Measurements from ENCODE around the gene IQGAP3.

DNA sequence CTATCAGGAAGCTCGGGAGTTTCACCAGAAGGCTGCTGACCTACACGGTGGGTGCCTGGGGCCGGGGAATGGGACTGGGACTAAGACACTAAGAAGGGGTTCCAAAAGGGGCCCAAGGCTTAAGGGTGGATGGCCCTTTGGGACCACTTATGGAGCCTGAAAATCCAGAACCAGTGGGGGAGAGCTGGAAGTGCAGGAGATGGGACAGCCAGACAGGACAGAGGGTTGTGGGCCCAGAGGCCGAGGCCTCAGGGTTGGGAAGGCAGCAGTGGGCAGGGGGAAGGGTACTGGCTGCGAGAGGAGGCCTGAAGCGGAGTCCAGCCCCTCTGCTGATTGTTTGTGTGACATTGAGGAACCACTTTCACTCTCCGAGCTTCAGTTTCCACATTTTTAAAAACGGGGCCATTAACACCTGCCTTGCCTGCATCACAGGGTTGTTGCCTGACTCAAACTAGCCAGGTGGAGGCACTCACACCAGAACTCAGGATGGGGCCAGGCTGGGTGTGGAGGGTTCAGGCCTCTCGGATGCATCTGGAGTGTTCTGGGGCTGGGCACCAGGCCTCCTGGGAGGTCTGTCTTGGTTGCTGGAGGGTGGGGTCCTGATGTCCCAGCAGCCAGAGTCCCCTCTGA, 10.1 kb upstream of the IQGAP3 start:
- TF ChIP-seq, protein P1, sequence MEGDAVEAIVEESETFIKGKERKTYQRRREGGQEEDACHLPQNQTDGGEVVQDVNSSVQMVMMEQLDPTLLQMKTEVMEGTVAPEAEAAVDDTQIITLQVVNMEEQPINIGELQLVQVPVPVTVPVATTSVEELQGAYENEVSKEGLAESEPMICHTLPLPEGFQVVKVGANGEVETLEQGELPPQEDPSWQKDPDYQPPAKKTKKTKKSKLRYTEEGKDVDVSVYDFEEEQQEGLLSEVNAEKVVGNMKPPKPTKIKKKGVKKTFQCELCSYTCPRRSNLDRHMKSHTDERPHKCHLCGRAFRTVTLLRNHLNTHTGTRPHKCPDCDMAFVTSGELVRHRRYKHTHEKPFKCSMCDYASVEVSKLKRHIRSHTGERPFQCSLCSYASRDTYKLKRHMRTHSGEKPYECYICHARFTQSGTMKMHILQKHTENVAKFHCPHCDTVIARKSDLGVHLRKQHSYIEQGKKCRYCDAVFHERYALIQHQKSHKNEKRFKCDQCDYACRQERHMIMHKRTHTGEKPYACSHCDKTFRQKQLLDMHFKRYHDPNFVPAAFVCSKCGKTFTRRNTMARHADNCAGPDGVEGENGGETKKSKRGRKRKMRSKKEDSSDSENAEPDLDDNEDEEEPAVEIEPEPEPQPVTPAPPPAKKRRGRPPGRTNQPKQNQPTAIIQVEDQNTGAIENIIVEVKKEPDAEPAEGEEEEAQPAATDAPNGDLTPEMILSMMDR (conservative IDR thresholded peaks at IDR 0.05; ENCODE audit: low read depth, low read length): no peak
- TF ChIP-seq, protein P2, sequence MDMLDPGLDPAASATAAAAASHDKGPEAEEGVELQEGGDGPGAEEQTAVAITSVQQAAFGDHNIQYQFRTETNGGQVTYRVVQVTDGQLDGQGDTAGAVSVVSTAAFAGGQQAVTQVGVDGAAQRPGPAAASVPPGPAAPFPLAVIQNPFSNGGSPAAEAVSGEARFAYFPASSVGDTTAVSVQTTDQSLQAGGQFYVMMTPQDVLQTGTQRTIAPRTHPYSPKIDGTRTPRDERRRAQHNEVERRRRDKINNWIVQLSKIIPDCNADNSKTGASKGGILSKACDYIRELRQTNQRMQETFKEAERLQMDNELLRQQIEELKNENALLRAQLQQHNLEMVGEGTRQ (IDR thresholded peaks at IDR 0.05; ENCODE audit: low read depth, low read length): no peak
